Spleen (tissue), 11 donors: ENCODE measurements around the gene FOXO3. TPM values are rescaled to one million over a fixed set of nuclear protein-coding genes. Genes with fewer than 3 reads are reported as not detected.

Experiments
- DNase-seq: peaks from one replicate; pipeline ENCODE4 v3.0.0-alpha.2; 2020
- H3K27ac ChIP-seq, 8 donors: fragments of 200-600 bp; sonication (generic) in 7 of 8; 1 replicate in 4 of 8; 2 replicates in 4 of 8; pipeline versions ENCODE4 v1.5.0 to v1.8.0; 2016 to 2021; ENCODE audit warnings: inconsistent platforms in 4 of 8, mild to moderate bottlenecking in 4 of 8, moderate library complexity in 1 of 8
- H3K27me3 ChIP-seq, 7 donors: fragments of 200-600 bp; sonication (generic) in 6 of 7; replicated peaks in 1 of 7; 1 replicate in 4 of 7; 2 replicates in 3 of 7; pipeline versions ENCODE4 v1.5.0 to v1.8.0; 2016 to 2021; ENCODE audit warnings: inconsistent platforms in 3 of 7, mild to moderate bottlenecking in 1 of 7
- H3K36me3 ChIP-seq, 6 donors: fragments of 200-600 bp; sonication (generic) in 5 of 6; 1 replicate in 4 of 6; 2 replicates in 2 of 6; pipeline versions ENCODE4 v1.5.0 to v1.8.0; 2016 to 2021; ENCODE audit warnings: inconsistent platforms in 2 of 6
- H3K4me1 ChIP-seq, 6 donors: fragments of 200-600 bp; sonication (generic) in 5 of 6; 1 replicate in 3 of 6; 2 replicates in 3 of 6; pipeline versions ENCODE4 v1.5.0 to v1.8.0; 2016 to 2021; ENCODE audit warnings: inconsistent platforms in 3 of 6
- H3K4me3 ChIP-seq, 8 donors: fragments of 200-600 bp; sonication (generic) in 7 of 8; 1 replicate in 4 of 8; 2 replicates in 4 of 8; pipeline versions ENCODE4 v1.5.0 to v1.8.0; 2016 to 2021; ENCODE audit warnings: inconsistent platforms in 4 of 8, mild to moderate bottlenecking in 4 of 8, moderate library complexity in 2 of 8
- H3K9me3 ChIP-seq, 8 donors: fragments of 200-600 bp; sonication (generic) in 7 of 8; 1 replicate in 4 of 8; 2 replicates in 4 of 8; pipeline versions ENCODE4 v1.5.0 to v1.8.0; 2016 to 2021; ENCODE audit warnings: inconsistent platforms in 4 of 8
- POLR2A ChIP-seq, 3 donors: fragments of 450-650 bp; IDR thresholded peaks; one replicate each; pipeline ENCODE4 v1.5.1; 2017; ENCODE audit warnings: antibody characterized with exemption in 3 of 3, mild to moderate bottlenecking in 1 of 3
- POLR2AphosphoS5 ChIP-seq, 3 donors: sonication (generic); formaldehyde crosslinking; IDR thresholded peaks; one replicate each; pipeline ENCODE4 v1.5.1; 2017; ENCODE audit warnings: antibody characterized with exemption in 3 of 3
- WGBS, 5 donors: extraction: QIAGEN DNeasy Blood & Tissue Kit in 3 of 5; methylation state at CpG; one replicate each; pipeline versions ENCODE4 v1.1.5 to v1.1.7; 2013 to 2018; 5-methylcytosine and 5-hydroxymethylcytosine counted together
- intact Hi-C: fragments of 100-400 bp; cut with DNase I; formaldehyde crosslinking; loops from one replicate; pipeline ENCODE4 v1.15.0; 2023; ENCODE audit warnings: low total_unique reads
- polyA plus RNA-seq, 3 donors: library from polyadenylated mRNA; stranded (reverse); fragments of 200-250 nt; gene quantifications; one replicate each; pipeline ENCODE4 v1.2.1, GENCODE V29; 2013
- total RNA-seq, 7 donors: library from RNA; depleted of rRNA in 3 of 7; stranded (reverse); fragments of >200 nt in 3 of 7; fragmentation: NEBNext Ultra II Directional in 4 of 7; extraction: Animal tissue kit (Norgen Biotek cat#: 25700) in 4 of 7; gene quantifications; one replicate each; pipeline versions ENCODE4 v1.1.0 to v1.2.1, GENCODE V29; 2016 to 2021
- TF ChIP-seq, protein P1 (sequence below), 11 experiments: fragments of 200-600 bp in 7 of 11; fragments of 450-650 bp in 4 of 11; sonication (generic) in 4 of 11; IDR thresholded peaks in 8 of 11; conservative IDR thresholded peaks in 3 of 11; 1 replicate in 7 of 11; 2 replicates in 4 of 11; pipeline versions ENCODE4 v1.4.0 to v1.8.0; 2016 to 2021; ENCODE audit warnings: antibody characterized with exemption in 11 of 11, inconsistent platforms in 4 of 11, mild to moderate bottlenecking in 1 of 11
- donor health status: healthy with polysubstance abuse.
- donor health status: DM: no; HTN: no; CAD: no; lungs with moderate emphysema.
- donor health status: DM: no; HTN: no; CAD: no.
- donor health status: Bipolar disorder and iron deficiency.
- donor health status: healthy.
- donor health status: DM: no; HTN: no; CAD: no.
- donor health status: DM: yes; HTN: yes; CAD: no.

FOXO3 gene
- total and polyA plus RNA-seq, 10 donors = 9.4 to 86.9 (median 67.0) TPM

DNA sequence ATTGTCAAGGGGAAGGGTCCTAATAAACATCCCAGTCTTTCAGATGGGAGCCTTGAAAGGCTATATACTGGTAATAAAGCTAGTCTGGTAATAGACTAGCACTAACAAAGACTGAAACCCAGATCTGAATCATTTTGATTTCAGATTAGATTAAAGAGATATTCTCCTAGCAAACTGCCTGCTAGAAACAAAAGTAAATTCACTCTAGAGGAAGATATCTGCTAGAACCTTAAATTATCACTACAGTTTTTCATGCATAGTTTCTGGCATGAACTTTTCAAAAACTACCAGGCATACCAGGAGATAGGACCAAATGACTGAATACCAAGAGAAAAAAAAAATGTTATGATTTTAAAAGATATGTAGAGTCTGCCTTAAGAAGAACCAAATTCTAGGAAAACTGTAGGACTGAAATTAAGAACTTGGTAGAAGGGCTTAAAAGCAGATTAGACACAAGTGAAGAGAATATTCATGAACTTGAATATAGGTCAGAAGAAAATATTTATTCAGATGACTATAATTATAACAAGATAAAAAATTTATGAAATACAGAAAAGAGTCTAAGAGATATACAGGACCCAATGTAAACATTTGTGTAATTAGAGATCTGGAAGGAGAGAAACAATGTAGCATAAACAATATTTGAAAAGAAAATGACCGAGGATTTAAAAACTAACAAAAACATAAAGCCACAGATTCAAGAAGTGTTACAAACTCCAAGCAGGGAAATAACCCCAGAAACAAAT is 141.6 kb downstream of the FOXO3 start:
- H3K4me3 ChIP-seq = no peak overlapping the region
- H3K36me3 ChIP-seq = no peaks in the 10 kb centered on the region
- no peak for TF ChIP-seq POLR2A (IDR thresholded peaks at IDR 0.05)
- no peak for TF ChIP-seq POLR2AphosphoS5 (IDR thresholded peaks at IDR 0.05)
- TF ChIP-seq, protein P1, sequence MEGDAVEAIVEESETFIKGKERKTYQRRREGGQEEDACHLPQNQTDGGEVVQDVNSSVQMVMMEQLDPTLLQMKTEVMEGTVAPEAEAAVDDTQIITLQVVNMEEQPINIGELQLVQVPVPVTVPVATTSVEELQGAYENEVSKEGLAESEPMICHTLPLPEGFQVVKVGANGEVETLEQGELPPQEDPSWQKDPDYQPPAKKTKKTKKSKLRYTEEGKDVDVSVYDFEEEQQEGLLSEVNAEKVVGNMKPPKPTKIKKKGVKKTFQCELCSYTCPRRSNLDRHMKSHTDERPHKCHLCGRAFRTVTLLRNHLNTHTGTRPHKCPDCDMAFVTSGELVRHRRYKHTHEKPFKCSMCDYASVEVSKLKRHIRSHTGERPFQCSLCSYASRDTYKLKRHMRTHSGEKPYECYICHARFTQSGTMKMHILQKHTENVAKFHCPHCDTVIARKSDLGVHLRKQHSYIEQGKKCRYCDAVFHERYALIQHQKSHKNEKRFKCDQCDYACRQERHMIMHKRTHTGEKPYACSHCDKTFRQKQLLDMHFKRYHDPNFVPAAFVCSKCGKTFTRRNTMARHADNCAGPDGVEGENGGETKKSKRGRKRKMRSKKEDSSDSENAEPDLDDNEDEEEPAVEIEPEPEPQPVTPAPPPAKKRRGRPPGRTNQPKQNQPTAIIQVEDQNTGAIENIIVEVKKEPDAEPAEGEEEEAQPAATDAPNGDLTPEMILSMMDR (IDR thresholded peaks at IDR 0.05 in 8 of 11, conservative IDR thresholded peaks at IDR 0.05 in 3 of 11) = no peak
- no peak for DNase-seq
- intact Hi-C loops = no loop called here
- no peaks in the 10 kb centered on the region for H3K4me1 ChIP-seq
- no peaks in the 10 kb centered on the region for H3K27me3 ChIP-seq
- peaks cover 5 to 43% (median 36%) of the 10 kb centered on the region in 8 donors for H3K9me3 ChIP-seq
- no peak overlapping the region for H3K27ac ChIP-seq
- 90 to 100% (median 93%) methylated on average over 1 of the region's 1 CpG for WGBS, 5 donors

DNA sequence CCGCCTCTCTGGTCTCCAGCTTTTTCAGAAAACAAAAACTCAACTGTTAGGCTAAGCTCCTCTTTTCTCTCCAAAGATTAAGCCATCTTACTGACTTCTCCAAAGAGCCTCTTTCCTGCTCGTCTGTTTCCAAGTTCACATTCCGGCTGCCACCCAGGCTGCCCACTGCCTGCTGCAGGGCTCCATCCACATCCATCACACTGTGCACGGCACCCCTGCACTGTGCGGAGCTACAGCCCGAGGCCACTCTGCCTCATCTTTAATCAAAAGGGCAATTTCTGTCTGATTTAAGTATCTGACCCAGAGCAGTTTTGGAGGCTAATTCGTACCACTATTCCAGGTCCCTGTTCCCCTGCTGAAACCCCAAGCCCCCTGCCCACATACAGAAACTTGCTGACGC is 145.9 kb downstream of the FOXO3 start:
- WGBS, 5 donors = 87 to 94% (median 93%) methylated on average over 8 of the region's 8 CpGs
- H3K36me3 ChIP-seq = no peaks in the 10 kb centered on the region
- intact Hi-C loops = no loop called here
- H3K4me3 ChIP-seq = no peak overlapping the region
- DNase-seq = no peak
- no peaks in the 10 kb centered on the region for H3K27me3 ChIP-seq
- TF ChIP-seq POLR2AphosphoS5 (IDR thresholded peaks at IDR 0.05) (no peak), POLR2A (IDR thresholded peaks at IDR 0.05) (no peak)
- TF ChIP-seq, protein P1 (IDR thresholded peaks at IDR 0.05 in 8 of 11, conservative IDR thresholded peaks at IDR 0.05 in 3 of 11) = no peak
- H3K27ac ChIP-seq = no peak overlapping the region
- peaks cover 0 to 4% (median 0%) of the 10 kb centered on the region in 6 donors for H3K4me1 ChIP-seq
- H3K9me3 ChIP-seq = peaks cover 5 to 27% (median 24%) of the 10 kb centered on the region in 8 donors

DNA sequence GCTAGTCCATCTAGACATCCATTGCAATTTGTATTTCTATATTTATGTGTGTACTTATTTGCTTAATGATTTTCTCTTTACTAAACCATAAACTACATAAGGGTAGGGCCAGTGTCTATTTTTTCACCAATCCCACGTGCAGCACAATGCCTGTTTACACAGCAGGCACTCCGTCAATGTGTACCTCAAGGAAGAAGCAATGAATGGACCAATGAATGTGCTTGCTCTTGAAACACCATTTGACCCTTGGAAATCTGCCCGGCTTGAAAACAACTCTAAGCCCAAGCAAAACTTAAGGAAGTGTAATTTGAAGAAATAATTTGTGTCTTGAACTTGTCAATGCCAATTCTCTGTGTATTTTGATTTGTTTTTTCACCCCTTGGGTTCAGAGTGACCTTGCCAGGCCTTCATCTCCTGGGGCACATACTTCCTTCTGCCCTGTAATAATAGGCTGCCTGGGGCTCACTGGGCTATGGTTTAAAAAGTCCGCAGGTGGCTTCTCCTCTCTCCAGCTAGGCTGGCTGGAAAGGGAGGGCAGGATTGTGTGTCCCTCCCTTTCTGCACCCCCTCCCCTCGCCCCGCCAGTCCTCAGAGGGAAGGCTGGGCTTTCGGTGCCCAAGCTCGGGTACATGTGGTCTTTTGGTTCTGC is 146.7 kb downstream of the FOXO3 start:
- intact Hi-C loops = no loop called here
- no peak for DNase-seq
- Histone ChIP-seq H3K27me3 (no peaks in the 10 kb centered on the region), H3K4me3 (no peak overlapping the region), H3K36me3 (no peaks in the 10 kb centered on the region), H3K9me3 (peaks cover 0 to 19% (median 16%) of the 10 kb centered on the region in 8 donors), H3K27ac (no peak overlapping the region), H3K4me1 (peaks cover 0 to 4% (median 0%) of the 10 kb centered on the region in 6 donors)
- 77 to 85% (median 79%) methylated on average over 8 of the region's 8 CpGs for WGBS, 5 donors
- TF ChIP-seq, protein P1 (IDR thresholded peaks at IDR 0.05 in 8 of 11, conservative IDR thresholded peaks at IDR 0.05 in 3 of 11) = no peak
- TF ChIP-seq POLR2A (IDR thresholded peaks at IDR 0.05) (no peak), POLR2AphosphoS5 (IDR thresholded peaks at IDR 0.05) (no peak)

DNA sequence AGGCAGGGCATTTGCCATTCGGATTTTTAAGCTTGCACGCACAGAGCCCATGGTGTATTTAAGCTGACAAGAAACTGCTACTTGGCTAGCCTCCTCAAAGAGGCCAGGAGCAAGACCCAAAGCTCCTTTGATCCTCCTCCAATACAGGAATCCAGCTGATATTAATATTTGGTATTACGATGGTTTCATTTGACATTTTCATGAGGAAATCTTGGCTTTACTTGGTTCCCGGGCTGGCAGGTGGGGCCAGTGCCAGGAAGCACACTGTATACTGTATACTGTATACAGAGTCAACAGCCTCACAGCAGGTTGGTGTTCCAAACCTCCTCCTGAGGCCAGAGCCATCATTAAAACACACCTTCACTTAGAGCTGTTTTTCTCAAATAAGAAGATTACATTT is 149.3 kb downstream of the FOXO3 start:
- DNase-seq = no peak
- Histone ChIP-seq H3K4me3 (no peak overlapping the region), H3K27me3 (no peaks in the 10 kb centered on the region), H3K36me3 (no peaks in the 10 kb centered on the region), H3K4me1 (peaks cover 0 to 17% (median 3%) of the 10 kb centered on the region in 6 donors), H3K27ac (no peak overlapping the region), H3K9me3 (no peaks in the 10 kb centered on the region)
- no peak for TF ChIP-seq POLR2AphosphoS5 (IDR thresholded peaks at IDR 0.05)
- TF ChIP-seq, protein P1 (IDR thresholded peaks at IDR 0.05 in 8 of 11, conservative IDR thresholded peaks at IDR 0.05 in 3 of 11) = no peak
- TF ChIP-seq POLR2A (IDR thresholded peaks at IDR 0.05) = no peak
- intact Hi-C loops = no loop called here
- 74 to 98% (median 94%) methylated on average over 4 of the region's 4 CpGs for WGBS, 5 donors
